GM12873 (cell line): Measurements from ENCODE around the gene GMEB1.

Experiments used
- TF ChIP-seq, protein P1 (sequence below): IDR thresholded peaks from 2 replicates; pipeline ENCODE4 v1.5.1; 2012; ENCODE audit warnings: low read depth, mild to moderate bottlenecking, moderate library complexity, low read length, control low read depth; ENCODE audit not compliant: insufficient read depth; ENCODE audit errors: missing control alignments

Gene GMEB1

DNA sequence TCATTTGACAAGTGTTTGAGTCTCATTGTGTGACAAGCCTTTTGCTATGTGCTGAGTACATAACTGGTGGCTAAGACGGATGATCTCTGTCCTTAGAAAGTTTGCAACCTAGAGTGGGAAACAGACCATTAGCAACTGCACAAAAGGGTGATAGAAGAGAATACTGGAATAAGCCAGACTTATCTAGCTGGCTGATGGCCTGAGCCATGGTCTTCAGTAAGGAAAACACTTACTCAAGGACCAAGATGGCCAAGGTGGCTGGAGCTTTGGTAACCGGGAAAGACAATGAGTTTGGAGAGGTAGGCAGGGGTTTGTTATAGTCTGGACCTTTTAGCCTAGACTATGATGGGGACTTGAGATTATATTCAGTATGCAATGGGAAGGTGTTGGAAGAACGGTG lies 24.1 kb upstream of the GMEB1 start:
- TF ChIP-seq, protein P1, sequence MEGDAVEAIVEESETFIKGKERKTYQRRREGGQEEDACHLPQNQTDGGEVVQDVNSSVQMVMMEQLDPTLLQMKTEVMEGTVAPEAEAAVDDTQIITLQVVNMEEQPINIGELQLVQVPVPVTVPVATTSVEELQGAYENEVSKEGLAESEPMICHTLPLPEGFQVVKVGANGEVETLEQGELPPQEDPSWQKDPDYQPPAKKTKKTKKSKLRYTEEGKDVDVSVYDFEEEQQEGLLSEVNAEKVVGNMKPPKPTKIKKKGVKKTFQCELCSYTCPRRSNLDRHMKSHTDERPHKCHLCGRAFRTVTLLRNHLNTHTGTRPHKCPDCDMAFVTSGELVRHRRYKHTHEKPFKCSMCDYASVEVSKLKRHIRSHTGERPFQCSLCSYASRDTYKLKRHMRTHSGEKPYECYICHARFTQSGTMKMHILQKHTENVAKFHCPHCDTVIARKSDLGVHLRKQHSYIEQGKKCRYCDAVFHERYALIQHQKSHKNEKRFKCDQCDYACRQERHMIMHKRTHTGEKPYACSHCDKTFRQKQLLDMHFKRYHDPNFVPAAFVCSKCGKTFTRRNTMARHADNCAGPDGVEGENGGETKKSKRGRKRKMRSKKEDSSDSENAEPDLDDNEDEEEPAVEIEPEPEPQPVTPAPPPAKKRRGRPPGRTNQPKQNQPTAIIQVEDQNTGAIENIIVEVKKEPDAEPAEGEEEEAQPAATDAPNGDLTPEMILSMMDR = no peak

DNA sequence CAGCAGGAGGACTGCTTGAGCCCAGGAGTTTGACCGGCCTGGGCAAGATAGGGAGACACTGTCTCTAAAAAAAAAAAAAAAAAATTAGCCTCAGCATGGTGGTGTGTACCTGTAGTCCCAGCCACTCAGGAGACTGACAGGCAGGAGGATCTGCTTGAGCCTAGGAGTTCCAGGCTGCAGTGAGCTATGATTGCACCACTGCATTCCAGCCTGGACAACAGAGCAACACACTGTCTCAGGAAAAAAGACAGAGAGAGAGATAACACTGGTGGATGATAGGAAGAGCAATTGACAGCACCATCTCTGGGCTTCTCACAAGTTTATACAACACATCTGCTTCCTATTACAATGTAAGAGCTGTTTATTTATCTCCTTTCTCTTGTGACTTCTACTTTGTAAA lies 22.5 kb upstream of the GMEB1 start:
- TF ChIP-seq, protein P1 = no peak

DNA sequence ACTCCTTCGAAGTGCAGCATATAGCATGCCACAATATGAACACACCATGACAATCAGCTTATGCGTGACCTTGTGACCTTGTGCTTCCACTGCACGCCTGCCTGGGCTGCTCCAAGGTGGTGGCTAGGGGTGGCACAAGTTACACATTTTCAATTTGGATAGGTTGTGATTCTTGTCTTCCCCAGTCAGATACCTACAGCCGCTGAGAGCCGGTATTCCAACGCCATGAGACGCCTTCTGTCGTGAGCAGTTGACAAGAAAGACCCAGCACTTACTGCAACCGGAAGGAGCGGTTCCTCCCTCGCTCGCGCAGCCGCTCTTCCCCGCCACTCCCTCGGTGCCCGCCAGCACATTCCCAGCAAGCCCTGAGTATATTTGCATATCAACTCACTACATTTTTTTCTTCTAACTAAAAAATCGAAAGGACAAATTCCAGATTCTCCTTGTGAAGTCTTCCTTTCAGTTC lies 20.5 kb upstream of the GMEB1 start:
- TF ChIP-seq, protein P1 = no peak

DNA sequence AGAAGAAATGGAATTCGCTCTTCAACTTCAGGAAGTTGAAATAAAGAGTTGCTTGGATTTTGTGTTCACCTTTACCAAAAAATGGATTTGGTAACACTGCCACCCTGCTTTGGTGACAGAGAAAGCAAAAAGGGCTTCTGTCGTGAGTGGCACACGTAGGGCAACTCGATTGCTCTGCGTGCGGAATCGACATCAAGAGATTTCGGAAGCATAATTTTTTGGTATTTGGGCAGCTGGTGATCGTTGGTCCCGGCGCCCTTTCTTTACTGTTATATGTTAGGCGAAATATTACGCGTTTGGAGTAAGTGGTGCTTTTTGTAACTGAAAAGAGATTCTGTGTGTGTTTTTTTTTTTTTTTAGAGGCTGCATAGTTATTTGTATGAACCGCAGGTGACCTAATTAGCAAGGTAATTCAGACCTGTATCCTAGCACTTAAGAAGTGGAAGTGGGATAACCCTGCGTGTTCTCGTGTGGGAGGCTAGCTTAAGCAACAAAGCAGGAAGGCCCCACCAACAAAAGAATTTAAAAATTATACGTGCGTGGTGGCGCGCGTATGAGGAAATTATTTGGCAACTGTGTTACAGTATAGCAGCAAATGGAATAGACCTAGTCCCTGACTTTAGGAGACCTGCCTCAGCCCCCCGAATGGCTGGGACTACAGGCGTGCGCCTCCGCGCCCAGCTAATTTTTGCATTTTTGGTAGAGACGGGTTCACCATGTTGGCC lies 19.9 kb upstream of the GMEB1 start, which contains the start of gene RNU11:
RNU11 (plus strand) TSS at position 127 of the 725 bp plus-strand sequence.
- TF ChIP-seq, protein P1 = no peak

DNA sequence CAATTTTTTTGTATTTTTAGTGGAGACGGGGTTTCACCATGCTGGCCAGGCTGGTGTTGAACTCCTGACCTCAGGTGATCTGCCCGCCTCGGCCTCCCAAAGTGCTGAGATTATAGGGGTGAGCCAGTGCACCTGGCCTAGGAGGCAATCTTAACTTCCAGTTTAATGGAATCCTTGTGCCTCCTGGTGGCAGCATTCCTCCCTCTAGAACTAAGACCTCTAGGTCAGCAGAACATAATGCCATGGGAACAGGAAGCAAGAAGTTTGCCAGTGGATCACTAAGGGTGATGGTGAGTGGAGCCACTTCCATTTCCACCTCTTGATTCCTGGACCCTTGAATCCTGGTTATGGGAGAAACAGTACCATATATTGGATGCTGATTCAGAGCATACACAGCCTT lies 14.7 kb upstream of the GMEB1 start:
- TF ChIP-seq, protein P1 = peak; percentile 35

DNA sequence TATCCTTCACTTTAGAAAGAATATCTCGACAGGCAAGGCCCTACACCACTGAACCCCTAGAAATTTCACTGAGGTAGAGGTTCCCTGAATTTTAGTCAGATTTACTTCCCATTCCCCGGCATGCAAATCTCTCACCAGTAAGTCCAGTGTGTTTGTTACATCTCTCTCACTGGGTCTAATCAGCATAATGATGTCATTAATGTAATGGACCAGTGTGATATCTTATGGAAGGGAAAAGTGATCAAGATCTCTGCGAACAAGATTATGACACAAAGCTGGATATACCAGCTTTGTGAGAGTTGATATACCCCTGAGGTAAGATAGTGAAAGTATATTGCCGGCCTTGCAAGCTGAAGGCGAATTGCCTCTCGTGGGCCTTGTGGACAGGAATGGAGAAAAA lies 12.2 kb upstream of the GMEB1 start:
- TF ChIP-seq, protein P1 = no peak

DNA sequence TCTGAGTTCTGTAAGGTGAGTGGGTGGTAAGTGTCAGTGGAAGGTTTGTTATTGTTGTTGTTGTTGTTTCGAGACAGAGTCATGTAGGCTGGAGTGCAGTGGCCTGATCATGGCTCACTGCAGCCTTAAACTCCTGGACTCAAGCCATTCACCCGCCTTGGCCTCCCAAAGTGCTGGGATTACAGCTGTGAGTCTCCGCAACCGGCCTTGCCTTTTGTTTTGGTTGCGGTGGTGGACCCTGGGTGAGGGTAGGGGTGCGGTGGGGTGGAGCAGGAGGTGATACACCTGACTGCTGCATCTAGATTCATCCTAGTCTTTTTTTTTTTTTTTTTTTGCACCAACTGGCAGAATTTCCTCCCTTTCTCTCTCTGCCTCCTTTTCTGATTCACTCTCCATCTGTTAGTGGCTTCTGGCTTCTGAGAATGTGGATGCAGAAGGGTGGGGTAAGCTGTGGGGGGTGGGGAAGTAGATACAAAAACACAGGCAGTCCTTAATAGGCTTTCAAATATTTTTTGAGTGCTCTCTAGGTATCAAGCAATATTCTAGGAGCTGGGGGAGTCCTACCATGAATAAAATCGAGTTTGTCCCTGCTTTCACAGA lies 4.6 kb upstream of the GMEB1 start:
- TF ChIP-seq, protein P1 = no peak
